T-helper 2 cell treated with Interferon-gamma antibody and Interleukin-4, amounts not matched to agents 100 ng/mL and 5 ng/mL, for 36 hours (primary cell): ENCODE data around the gene PLPPR1. TPM values are rescaled to one million over a fixed set of nuclear protein-coding genes. Genes with fewer than 3 reads are reported as not detected.

Experiments used
- intact Hi-C: fragments of 100-400 bp; cut with micrococcal nuclease; formaldehyde crosslinking; loops from one replicate; pipeline ENCODE4 v1.15.1; 2023
- total RNA-seq: library from RNA; stranded (reverse); gene quantifications from 2 replicates; pipeline ENCODE4 v1.2.3, GENCODE V29; 2022

PLPPR1 gene
- total RNA-seq, 1 donor from 2014 or later: not detected

GRCh38 chr9:101336091-101336490 lies 307.6 kb downstream of the PLPPR1 start:
- intact Hi-C loops: no loop called here

DNA sequence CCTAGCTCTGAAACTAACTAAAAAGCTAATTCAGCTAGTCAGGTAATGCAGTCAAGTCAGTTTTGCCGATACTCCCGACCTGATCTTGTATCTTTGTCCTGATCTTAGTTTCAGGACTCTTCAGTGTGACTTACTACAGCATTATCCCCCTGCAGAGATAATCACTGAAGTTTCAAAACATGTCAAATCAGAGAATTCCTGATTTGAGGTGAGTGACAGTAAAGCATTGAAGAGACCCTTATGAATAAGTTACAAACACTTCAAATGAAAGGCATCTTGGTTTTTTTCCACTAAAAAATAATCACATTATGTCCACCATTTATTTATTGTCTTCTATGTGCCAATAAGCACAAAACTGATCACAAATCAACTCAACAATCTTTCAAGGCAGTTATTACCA lies 308.7 kb downstream of the PLPPR1 start:
- intact Hi-C loops: no loop called here

DNA sequence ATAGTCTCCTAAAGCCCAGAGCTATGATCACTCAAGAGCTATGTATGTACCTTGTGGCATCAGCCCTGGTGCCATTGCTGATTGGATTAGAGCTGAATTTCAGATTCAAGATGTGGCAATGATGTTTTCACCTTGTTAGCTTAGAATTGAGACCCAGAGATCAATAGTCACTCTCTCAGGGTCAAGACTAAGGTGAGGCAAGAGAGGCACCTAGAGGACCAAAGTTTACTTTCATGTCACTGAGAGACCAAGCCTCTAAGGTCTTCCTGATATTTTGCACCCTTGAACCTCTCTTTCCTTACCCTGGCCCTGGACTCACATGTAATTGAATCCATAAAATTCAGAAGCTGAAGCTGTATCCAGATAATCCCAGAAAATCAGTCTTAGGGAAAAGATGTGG lies 313.4 kb downstream of the PLPPR1 start:
- intact Hi-C loops: no loop called here

- intact Hi-C loops: no loop called here
Observed at GRCh38 chr9:101342595-101342994, 314.1 kb downstream of the PLPPR1 start.

- intact Hi-C loops: no loop called here
Observed at GRCh38 chr9:101350285-101350684, 321.8 kb downstream of the PLPPR1 start.

- intact Hi-C loops: no loop called here
Observed at GRCh38 chr9:101352892-101353463, 324.5 kb downstream of the PLPPR1 start.

DNA sequence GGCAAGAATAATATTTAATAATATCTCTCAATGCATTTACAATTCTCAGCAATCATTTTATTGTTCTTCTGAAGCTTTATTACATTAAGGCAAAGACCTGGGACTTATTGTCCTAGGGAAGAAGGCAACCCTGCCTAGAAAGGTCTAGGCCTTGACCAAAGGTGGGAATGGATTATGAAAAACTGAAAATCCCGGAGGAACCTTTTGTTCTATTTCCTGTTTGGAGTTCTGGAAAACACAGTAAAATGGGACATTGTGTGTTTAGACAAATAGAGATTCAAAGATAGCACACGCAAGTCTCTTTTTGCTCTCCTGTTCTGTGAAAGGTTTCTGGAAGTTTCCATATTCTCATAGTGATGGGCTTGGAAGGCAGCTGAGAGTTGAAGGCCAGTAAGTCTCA lies 325.2 kb downstream of the PLPPR1 start:
- intact Hi-C loops: no loop called here

- intact Hi-C loops: no loop called here
Observed at GRCh38 chr9:101354143-101354764, 325.7 kb downstream of the PLPPR1 start.

DNA sequence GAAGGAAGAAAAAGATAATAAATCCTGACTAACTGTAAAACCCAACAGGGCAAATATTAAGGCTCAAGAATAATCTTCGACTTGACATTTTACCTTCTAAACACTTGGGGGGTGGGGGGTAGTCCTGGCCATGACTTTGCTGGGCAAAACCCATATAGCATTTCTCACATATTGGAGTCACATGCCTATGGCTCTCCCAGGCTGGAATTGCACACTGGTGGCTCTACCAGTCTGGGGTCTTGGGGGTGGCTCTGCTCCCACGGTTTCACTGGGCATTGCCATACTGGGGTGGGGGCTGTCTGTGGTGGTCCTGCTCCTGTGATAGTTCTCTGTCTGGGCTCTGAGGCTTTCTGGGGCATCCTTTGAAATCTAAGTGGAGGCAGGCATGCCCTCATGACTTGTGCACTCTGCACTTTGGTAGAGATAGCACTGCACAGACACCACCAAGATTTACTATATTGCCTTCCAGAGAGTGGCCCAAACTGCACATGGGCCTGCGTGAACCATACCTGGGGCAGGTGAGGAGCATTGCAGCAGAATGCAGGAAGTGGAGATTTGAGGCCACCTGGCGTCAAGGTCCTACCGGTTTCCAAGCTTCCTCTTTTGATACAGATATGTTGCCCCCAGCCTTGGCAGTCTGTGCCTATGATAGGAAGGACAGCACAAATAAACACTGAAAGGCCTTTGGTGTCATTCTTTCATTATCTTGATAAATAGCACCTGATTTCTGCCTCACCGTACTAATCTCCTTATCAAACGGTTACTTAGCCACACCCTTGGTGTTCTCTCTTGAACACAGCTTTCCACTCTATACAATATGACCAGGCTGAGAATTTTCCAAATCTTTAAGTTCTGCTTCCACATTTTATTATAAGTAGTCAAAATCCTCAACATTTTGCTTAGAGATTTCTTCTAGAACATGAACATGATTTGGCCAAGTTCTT lies 326.5 kb downstream of the PLPPR1 start:
- intact Hi-C loops: no loop called here

DNA sequence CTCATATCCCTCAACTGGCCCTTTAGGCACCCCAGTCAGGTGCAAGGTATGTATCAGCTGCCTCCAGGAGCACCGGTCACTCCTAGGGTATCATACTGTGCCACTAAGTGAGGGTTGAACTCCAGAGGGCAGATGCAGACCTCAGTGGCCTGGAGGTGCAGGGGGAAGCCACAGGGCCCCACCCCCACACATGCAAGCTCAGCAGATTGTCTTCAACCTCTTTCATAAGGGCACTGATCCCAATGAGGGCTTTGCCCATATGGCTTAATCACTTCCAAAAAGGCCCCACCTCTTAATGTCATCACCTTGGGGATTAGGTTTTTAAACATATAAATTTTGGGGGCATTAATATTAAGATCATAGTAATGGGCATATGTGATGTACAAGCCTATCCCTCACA lies 328.1 kb downstream of the PLPPR1 start:
- intact Hi-C loops: no loop called here

- intact Hi-C loops: no loop called here
Observed at GRCh38 chr9:101359679-101360078, 331.2 kb downstream of the PLPPR1 start.

DNA sequence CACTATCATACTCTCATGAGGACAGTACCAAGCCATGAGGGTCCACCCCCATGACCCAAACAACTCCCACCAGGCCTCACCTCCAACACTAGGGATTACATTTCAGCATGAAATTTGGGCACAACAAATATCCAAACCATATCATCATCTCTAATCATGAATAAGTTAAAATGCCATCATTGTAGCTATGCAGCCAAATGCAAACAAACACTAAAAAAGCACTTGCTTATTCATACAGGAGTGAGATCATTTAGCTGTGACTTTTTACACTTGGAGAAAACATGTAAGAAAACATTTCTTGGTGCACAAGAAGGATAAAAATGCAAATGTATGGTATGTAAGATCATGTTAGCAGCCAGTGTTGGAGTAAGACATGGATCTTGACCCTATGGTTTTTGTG lies 332.1 kb downstream of the PLPPR1 start:
- intact Hi-C loops: no loop called here

DNA sequence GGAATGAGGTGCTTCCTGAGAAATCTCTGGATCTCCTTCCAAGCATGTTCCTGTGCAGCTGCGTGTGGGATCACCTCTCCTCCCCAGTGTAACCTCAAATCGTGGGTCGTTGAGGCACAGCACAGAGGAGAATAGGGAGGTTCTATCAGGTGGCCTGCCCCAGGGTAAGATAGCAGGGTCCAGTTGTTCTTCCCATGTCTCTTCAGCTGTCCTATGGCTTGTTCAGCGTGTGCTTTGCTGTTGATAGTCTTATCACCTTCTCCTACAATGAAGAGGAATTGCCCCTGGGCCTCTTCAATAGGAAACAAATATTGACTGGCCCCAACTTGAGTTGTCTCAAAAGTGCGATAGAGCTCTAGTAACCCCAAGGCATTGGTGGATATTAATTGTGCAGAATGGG lies 333.9 kb downstream of the PLPPR1 start:
- intact Hi-C loops: no loop called here

GRCh38 chr9:101365181-101365580 lies 336.7 kb downstream of the PLPPR1 start:
- intact Hi-C loops: no loop called here

GRCh38 chr9:101366038-101366756 lies 337.7 kb downstream of the PLPPR1 start:
- intact Hi-C loops: no loop called here

GRCh38 chr9:101367323-101367722 lies 338.8 kb downstream of the PLPPR1 start:
- intact Hi-C loops: no loop called here

DNA sequence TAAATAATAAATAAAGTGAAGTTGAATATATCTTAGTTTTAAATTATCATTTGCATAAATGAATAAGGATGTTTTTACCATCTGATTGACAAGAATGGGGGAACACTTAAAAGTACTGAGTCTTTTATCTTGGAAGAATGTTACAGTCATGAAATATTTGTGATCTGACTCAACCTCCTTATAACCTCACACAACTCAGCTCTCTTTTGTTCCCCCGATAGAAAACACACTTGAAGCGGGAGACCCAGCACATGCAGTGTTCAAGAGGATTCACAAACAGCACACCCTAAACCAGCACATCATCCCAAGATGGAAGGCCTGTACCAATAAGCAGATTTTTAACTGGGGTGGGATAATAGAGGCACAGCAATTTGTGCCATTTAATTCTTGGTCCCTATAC lies 340.8 kb downstream of the PLPPR1 start:
- intact Hi-C loops: no loop called here

DNA sequence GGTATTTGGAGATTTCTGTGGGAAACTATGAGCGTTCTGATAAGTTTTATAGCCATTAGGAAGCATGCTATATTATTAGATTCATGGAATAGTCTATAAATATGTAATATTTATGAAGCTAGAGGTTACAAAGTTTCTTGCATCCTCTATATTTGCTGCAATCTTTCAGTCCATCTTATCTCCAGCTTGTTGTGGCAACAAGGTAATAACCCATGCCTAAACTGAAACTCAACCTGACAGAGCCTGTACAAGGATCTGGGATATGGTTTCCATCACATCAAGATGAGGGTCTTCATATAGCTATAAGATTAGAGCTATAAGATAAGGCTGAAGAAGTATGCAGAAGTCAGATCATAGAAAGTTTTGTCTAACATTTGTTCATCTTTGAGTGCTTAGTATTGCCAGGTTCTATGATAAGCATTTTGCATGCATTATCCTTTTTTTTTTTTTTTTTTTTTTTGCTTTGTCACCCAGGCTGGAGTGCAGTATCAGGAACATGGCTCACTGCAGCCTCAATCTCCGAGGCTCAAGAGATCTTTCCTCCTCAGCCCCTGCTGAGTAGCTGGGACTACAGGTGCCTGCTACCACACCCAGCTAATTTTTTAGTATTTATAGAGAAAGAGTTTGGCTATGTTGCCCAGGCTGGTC lies 341.5 kb downstream of the PLPPR1 start:
- intact Hi-C loops: no loop called here

DNA sequence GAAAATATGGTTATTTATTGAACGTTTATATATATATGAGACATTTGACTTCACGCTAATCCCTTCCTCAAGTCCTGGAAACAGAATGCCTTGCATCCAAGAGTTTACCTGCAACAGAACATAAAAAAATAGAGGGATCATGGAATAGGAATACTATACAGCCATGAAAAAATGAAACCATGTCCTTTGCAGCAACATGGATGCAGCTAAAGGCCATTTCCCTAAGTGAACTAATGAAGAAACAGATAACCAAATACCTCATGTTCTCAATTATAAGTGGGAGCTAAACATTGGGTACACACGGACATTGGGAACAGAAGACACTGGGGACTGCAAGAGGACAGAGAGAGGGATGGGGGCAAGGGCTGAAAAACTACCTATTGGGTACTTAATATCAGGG lies 343.3 kb downstream of the PLPPR1 start:
- intact Hi-C loops: no loop called here

- intact Hi-C loops: no loop called here
Observed at GRCh38 chr9:101372327-101373118, 344.0 kb downstream of the PLPPR1 start.
